ENCODE results near the gene SULT6B1.

The SULT6B1 gene, protein sequence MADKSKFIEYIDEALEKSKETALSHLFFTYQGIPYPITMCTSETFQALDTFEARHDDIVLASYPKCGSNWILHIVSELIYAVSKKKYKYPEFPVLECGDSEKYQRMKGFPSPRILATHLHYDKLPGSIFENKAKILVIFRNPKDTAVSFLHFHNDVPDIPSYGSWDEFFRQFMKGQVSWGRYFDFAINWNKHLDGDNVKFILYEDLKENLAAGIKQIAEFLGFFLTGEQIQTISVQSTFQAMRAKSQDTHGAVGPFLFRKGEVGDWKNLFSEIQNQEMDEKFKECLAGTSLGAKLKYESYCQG

GRCh38 chr2:37188570-37188969, at the start of gene SULT6B1:
SULT6B1 (minus strand) TSS chr2:37188670; CDS start chr2:37188640, 30 bp downstream.
- H3K4me1 ChIP-seq (ENCODE audit: insufficient read depth, low read length), result no peaks in the 10 kb centered on the region
- H4K20me1 ChIP-seq (ENCODE audit: insufficient read depth, low read length), result no peaks in the 10 kb centered on the region
- H3K36me3 ChIP-seq (ENCODE audit: insufficient read depth, low read length), result no peaks in the 10 kb centered on the region
- no peak for ATAC-seq (ENCODE audit: insufficient read depth, low read depth)
- no peak within 1 kb of the TSS for H3K4me3 ChIP-seq (ENCODE audit: low read depth in 1 of 2, low read length in 2 of 2)
- no peak within 1 kb of the TSS for H3K4me2 ChIP-seq (ENCODE audit: insufficient read depth, low read length)
- no peak for TF ChIP-seq CTCF (IDR thresholded peaks at IDR 0.05; ENCODE audit: borderline replicate concordance, extremely low read depth, low read length, poor library complexity, severe bottlenecking)
- no peak for TF ChIP-seq EZH2 (IDR thresholded peaks at IDR 0.05; ENCODE audit: borderline replicate concordance, low read depth, low read length, severe bottlenecking)
- H2AFZ ChIP-seq (ENCODE audit: low read depth, low read length), result no peak within 1 kb of the TSS
- peaks cover 12% of the 10 kb centered on the region for H3K27me3 ChIP-seq (ENCODE audit: insufficient read depth, low read length, poor library complexity)
- no peak for DNase-seq
- H3K79me2 ChIP-seq (ENCODE audit: insufficient read depth, low read length), result no peaks in the 10 kb centered on the region
- H3K27ac ChIP-seq (ENCODE audit: low read length), result no peak within 1 kb of the TSS
- H3K9me3 ChIP-seq (ENCODE audit: insufficient read depth, low read length, severe bottlenecking), result no peaks in the 10 kb centered on the region
- no peak within 1 kb of the TSS for H3K9ac ChIP-seq (ENCODE audit: low read depth, low read length)

DNA sequence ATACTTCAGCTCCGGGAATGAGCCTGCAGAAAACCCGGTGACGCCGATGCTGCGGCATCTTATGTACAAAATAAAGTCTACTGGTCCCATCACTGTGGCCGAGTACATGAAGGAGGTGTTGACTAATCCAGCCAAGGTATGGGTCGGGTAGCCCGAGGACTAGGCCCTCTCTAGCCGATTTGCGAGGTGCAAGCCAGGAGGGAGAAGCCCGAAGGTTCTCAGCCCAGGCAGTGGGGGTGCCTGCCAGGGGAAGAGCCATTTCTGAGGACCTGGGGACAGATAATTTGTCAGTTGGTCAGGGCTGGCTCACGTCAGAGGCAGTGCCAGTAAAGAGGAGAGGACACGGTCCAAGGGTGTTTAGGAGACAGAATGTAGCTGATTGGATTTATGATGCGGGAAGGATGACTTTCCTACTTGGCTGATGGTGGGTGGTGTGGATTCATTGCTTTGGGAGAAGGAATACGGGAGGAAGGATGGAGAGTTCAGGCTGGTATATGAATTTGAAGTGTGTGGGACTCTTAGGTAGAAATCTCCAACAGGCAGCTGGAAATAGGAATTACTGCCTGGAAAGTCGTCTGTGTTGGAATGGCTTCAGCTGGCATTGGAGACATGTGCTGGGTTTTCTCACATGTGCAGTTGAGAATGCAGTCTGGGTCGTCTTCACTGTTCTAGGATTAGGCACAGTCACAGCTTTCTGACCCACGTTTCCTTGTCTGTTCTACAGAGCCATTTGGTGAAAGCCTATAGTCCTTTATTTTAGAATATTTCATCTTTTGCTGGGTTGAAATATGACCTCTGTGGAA, 43.9 kb upstream of the SULT6B1 start:
- DNase-seq (no peak), ATAC-seq (ENCODE audit: insufficient read depth, low read depth) (no peak)
- peaks cover 25% of the 10 kb centered on the region for H3K36me3 ChIP-seq (ENCODE audit: insufficient read depth, low read length)
- H3K4me2 ChIP-seq (ENCODE audit: insufficient read depth, low read length), result peak overlapping the region; percentile 96
- H3K79me2 ChIP-seq (ENCODE audit: insufficient read depth, low read length), result peaks cover 84% of the 10 kb centered on the region
- H2AFZ ChIP-seq (ENCODE audit: low read depth, low read length), result peak overlapping the region; percentile 98
- TF ChIP-seq CTCF (IDR thresholded peaks at IDR 0.05; ENCODE audit: borderline replicate concordance, extremely low read depth, low read length, poor library complexity, severe bottlenecking), result no peak
- TF ChIP-seq EZH2 (IDR thresholded peaks at IDR 0.05; ENCODE audit: borderline replicate concordance, low read depth, low read length, severe bottlenecking), result no peak
- no peaks in the 10 kb centered on the region for H3K27me3 ChIP-seq (ENCODE audit: insufficient read depth, low read length, poor library complexity)
- H3K27ac ChIP-seq (ENCODE audit: low read length), result peak overlapping the region; percentile 83
- peaks cover 9% of the 10 kb centered on the region; the same call in 1 of the 2 replicates for H4K20me1 ChIP-seq (ENCODE audit: insufficient read depth, low read length)
- H3K4me1 ChIP-seq (ENCODE audit: insufficient read depth, low read length), result peaks cover 45% of the 10 kb centered on the region
- peak overlapping the region; percentile 77 to 93 for H3K4me3 ChIP-seq (ENCODE audit: low read depth in 1 of 2, low read length in 2 of 2)
- H3K9ac ChIP-seq (ENCODE audit: low read depth, low read length), result peak overlapping the region; percentile 88
- H3K9me3 ChIP-seq (ENCODE audit: insufficient read depth, low read length, severe bottlenecking), result no peaks in the 10 kb centered on the region

DNA sequence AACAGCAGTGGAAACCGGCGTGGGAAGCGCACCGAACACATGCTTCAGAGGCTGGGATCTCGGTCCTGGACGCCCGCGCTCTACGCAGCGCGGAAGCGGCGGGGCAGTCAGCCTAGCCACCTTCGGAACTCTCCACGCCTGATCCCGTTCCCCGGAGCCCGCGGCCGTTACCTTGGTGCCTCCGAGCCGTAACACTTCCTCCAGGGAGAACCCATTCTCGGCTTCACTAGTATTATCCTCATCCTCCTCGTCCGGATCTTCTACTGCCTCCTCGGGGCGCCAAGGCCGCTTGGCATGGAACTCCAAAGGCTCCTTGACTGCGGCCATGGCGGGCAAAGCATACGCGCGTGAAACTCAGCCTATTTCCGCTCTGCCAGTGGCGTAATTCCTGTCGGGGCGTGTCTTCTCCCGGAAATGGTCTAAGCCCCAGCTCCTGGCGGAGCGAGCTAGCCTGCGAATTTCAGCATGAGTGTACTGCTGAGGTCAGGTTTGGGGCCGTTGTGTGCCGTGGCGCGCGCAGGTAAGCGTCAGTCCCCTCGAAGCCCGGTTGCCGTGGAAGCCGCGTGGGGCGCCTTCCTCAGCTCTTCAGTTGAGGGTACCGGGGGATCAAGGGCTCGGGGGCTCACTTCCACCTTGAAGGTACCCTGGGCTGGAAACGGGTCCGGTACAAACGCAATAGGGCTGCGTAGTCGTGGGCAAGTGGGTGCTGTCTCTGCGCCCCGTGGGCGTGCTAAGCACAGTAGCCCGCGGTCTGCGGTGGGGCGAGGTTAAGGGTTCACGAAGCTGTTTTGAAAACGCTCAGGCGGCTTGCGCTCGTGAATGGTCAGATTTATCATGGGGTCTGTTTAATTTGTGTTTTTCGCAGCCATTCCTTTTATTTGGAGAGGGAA, 43.0 kb upstream of the SULT6B1 start, which contains the start of the genes CEBPZ and NDUFAF7:
Gene CEBPZ, minus strand, starts transcription at position 356 of the 890 bp plus-strand sequence. Its CDS starts 29 bp downstream, at position 327.
Gene NDUFAF7, plus strand, starts transcription at position 418 of the 890 bp plus-strand sequence. Its CDS starts 48 bp downstream, at position 466.
- peaks cover 33% of the 10 kb centered on the region for H3K36me3 ChIP-seq (ENCODE audit: insufficient read depth, low read length)
- DNase-seq (peak; percentile 88), ATAC-seq (ENCODE audit: insufficient read depth, low read depth) (peak; percentile 96)
- TF ChIP-seq EZH2 (IDR thresholded peaks at IDR 0.05; ENCODE audit: borderline replicate concordance, low read depth, low read length, severe bottlenecking), result no peak
- peak; percentile 9 for TF ChIP-seq CTCF (IDR thresholded peaks at IDR 0.05; ENCODE audit: borderline replicate concordance, extremely low read depth, low read length, poor library complexity, severe bottlenecking)
- peaks cover 90% of the 10 kb centered on the region for H3K79me2 ChIP-seq (ENCODE audit: insufficient read depth, low read length)
- H4K20me1 ChIP-seq (ENCODE audit: insufficient read depth, low read length), result peaks cover 13% of the 10 kb centered on the region; the same call in 1 of the 2 replicates
- peak within 1 kb of the TSS; percentile 83 for H3K27ac ChIP-seq (ENCODE audit: low read length)
- H3K4me3 ChIP-seq (ENCODE audit: low read depth in 1 of 2, low read length in 2 of 2), result peak within 1 kb of the TSS; percentile 77 to 93
- H3K27me3 ChIP-seq (ENCODE audit: insufficient read depth, low read length, poor library complexity), result no peaks in the 10 kb centered on the region
- H3K4me1 ChIP-seq (ENCODE audit: insufficient read depth, low read length), result peaks cover 53% of the 10 kb centered on the region
- peak within 1 kb of the TSS; percentile 98 for H2AFZ ChIP-seq (ENCODE audit: low read depth, low read length)
- peak within 1 kb of the TSS; percentile 96 for H3K4me2 ChIP-seq (ENCODE audit: insufficient read depth, low read length)
- no peaks in the 10 kb centered on the region for H3K9me3 ChIP-seq (ENCODE audit: insufficient read depth, low read length, severe bottlenecking)
- H3K9ac ChIP-seq (ENCODE audit: low read depth, low read length), result peak within 1 kb of the TSS; percentile 88
